ENCODE data around the gene OR4E2. TPM values are rescaled to one million over a fixed set of nuclear protein-coding genes. Genes with fewer than 3 reads are reported as not detected.

The OR4E2 gene
- total RNA-seq, 4 donors from 2014 or later = not detected

DNA sequence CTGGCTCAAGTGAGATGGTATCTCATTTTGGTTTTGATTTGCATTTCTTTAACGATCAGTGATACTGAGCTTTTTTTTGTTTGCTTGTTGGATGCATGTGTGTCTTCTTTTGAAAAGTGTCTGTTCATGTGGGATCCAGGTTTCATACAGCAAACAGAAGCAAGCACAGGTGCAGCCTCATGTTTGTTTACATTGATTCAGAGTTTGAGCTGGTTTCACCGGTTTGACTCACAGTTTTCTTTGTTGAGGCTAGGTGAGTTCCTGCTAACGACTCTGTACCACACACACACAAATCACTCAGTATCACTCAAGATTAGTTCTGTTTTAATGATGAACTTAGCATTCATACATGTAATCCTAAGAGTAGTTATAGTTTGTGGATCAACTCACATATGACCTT lies 22.6 kb upstream of the OR4E2 start:
- H3K4me1 ChIP-seq = no peaks in the 10 kb centered on the region
- no peaks in the 10 kb centered on the region for H3K9me3 ChIP-seq
- 26 to 29% methylated on average over 3 of the region's 3 CpGs for WGBS, 2 donors
- TF ChIP-seq POLR2A (IDR thresholded peaks at IDR 0.05) = no peak
- TF ChIP-seq CTCF (IDR thresholded peaks at IDR 0.05) = no peak
- TF ChIP-seq EP300 (IDR thresholded peaks at IDR 0.05) = no peak
- DNase-seq (ENCODE audit: low spot score in 2 of 2) = no peak
- no peaks in the 10 kb centered on the region for H3K36me3 ChIP-seq
- H3K27ac ChIP-seq = no peak overlapping the region
- no peaks in the 10 kb centered on the region for H3K27me3 ChIP-seq
- H3K4me3 ChIP-seq = no peak overlapping the region

- H3K27me3 ChIP-seq = no peaks in the 10 kb centered on the region
- no peak within 1 kb of the TSS for H3K27ac ChIP-seq
- H3K9me3 ChIP-seq = no peaks in the 10 kb centered on the region
- H3K36me3 ChIP-seq = no peaks in the 10 kb centered on the region
- 77 to 78% methylated on average over 4 of the region's 4 CpGs for WGBS, 2 donors
- H3K4me1 ChIP-seq = no peaks in the 10 kb centered on the region
- TF ChIP-seq CTCF (IDR thresholded peaks at IDR 0.05) (no peak), POLR2A (IDR thresholded peaks at IDR 0.05) (no peak)
- DNase-seq (ENCODE audit: low spot score in 2 of 2) = no peak
- no peak within 1 kb of the TSS for H3K4me3 ChIP-seq
Observed at GRCh38 chr14:21634840-21635239, 18.8 kb upstream of the OR4E2 start, which contains the start of gene OR10G2. Gene OR10G2, minus strand, starts transcription at chr14:21634940. Its CDS starts 98 bp downstream, at chr14:21634842.

DNA sequence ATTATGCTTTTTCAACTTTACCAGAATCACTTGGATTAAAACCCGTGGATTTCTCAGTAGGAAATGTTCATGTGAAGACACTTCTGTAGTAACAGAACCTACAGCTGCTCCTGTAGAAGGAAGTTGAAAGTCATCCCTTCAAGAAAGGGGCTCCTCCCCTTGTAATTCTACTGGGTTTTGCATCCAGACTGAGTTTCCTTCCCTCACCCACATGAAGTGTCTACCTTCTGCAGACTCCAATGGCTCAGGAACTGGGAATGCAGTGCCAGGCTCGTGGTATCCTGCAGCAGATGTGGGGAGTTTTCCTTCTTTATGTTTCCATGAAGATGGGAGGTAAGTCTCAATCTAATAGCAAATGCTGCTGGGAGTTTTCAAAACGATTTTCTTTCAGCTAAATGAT lies 11.0 kb upstream of the OR4E2 start:
- H3K36me3 ChIP-seq = no peaks in the 10 kb centered on the region
- 62 to 78% methylated on average over 3 of the region's 3 CpGs for WGBS, 2 donors
- no peaks in the 10 kb centered on the region for H3K4me1 ChIP-seq
- H3K27ac ChIP-seq = no peak overlapping the region
- no peaks in the 10 kb centered on the region for H3K9me3 ChIP-seq
- TF ChIP-seq CTCF (IDR thresholded peaks at IDR 0.05) (no peak), POLR2A (IDR thresholded peaks at IDR 0.05) (no peak), EP300 (IDR thresholded peaks at IDR 0.05) (no peak)
- H3K4me3 ChIP-seq = no peak overlapping the region
- DNase-seq (ENCODE audit: low spot score in 2 of 2) = no peak
- H3K27me3 ChIP-seq = no peaks in the 10 kb centered on the region

DNA sequence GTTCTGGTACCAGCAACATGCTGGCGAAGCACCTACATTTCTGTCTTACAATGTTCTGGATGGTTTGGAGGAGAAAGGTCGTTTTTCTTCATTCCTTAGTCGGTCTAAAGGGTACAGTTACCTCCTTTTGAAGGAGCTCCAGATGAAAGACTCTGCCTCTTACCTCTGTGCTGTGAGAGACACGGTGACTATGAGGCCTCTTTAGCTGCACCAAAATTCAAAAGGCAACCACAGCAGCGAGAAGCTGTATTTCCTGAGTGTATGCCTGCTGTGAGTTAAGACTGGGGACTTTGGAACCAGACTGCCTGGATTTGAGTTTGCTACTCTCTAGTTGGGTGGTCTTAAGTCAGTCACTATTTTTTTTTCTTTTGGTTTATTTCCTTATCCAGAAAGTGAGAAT lies 10.2 kb upstream of the OR4E2 start:
- H3K27ac ChIP-seq = no peak overlapping the region
- no peaks in the 10 kb centered on the region for H3K9me3 ChIP-seq
- 63 to 70% methylated on average over 5 of the region's 5 CpGs for WGBS, 2 donors
- no peaks in the 10 kb centered on the region for H3K4me1 ChIP-seq
- no peak for DNase-seq (ENCODE audit: low spot score in 2 of 2)
- no peak for TF ChIP-seq CTCF (IDR thresholded peaks at IDR 0.05)
- no peak for TF ChIP-seq EP300 (IDR thresholded peaks at IDR 0.05)
- no peak for TF ChIP-seq POLR2A (IDR thresholded peaks at IDR 0.05)
- H3K4me3 ChIP-seq = no peak overlapping the region
- no peaks in the 10 kb centered on the region for H3K36me3 ChIP-seq
- no peaks in the 10 kb centered on the region for H3K27me3 ChIP-seq

GRCh38 chr14:21647380-21647779 lies 6.3 kb upstream of the OR4E2 start:
- TF ChIP-seq EP300 (IDR thresholded peaks at IDR 0.05) = no peak
- TF ChIP-seq CTCF (IDR thresholded peaks at IDR 0.05) = no peak
- no peak for TF ChIP-seq POLR2A (IDR thresholded peaks at IDR 0.05)
- H3K27ac ChIP-seq = no peak overlapping the region
- no peaks in the 10 kb centered on the region for H3K4me1 ChIP-seq
- H3K4me3 ChIP-seq = no peak overlapping the region
- no peaks in the 10 kb centered on the region for H3K36me3 ChIP-seq
- no peak for DNase-seq (ENCODE audit: low spot score in 2 of 2)
- no peaks in the 10 kb centered on the region for H3K9me3 ChIP-seq
- no peaks in the 10 kb centered on the region for H3K27me3 ChIP-seq
